A549 (cell line): ENCODE results near the gene CHCHD6. TPM values are rescaled to one million over a fixed set of nuclear protein-coding genes. Genes with fewer than 3 reads are reported as not detected.

Experiments
- ATAC-seq, 2 experiments: fragments of 200-7000 bp in 1 of 2; fragments of >200 bp in 1 of 2; cut with Nextera tagmentation in 1 of 2; cut with Tn5 transposase in 1 of 2; 3 replicates each; pipeline versions ENCODE4 v1.8.0 to v1.9.1; 2018 to 2020; ENCODE audit warnings: mild to moderate bottlenecking in 1 of 2, moderate library complexity in 1 of 2
- CTCF ChIA-PET: fragments of 300-600 bp; sonication (Branson Sonifier 250); formaldehyde crosslinking; extraction: SDS; loops from one replicate; lab custom pipeline; 2021; ENCODE audit warnings: antibody characterized with exemption, inconsistent platforms; lab: Yijun Ruan, JAX
- POLR2A ChIA-PET: fragments of 350-600 bp; formaldehyde crosslinking; extraction: SDS; loops from one replicate; lab custom pipeline; 2021; ENCODE audit warnings: antibody characterized with exemption, inconsistent platforms; lab: Yijun Ruan, JAX
- DNase-seq, 2 experiments: peaks; one replicate each; pipeline versions ENCODE4 v3.0.0 to v3.0.0-alpha.2; 2011 to 2016; ENCODE audit warnings: low read depth in 1 of 2, low spot score in 1 of 2
- FAIRE-seq: peaks from 2 replicates; lab custom pipeline; 2011; peaks lifted over from hg19 to GRCh38; lab: Jason Lieb, UNC
- H3K27ac ChIP-seq, 2 experiments: fragments of >200 bp; sonication (Bioruptor Twin); formaldehyde crosslinking; 3 replicates each; pipeline ENCODE4 v1.5.1; 2016 to 2017
- H3K4me1 ChIP-seq: fragments of >200 bp; sonication (Bioruptor Twin); formaldehyde crosslinking; 3 replicates; pipeline ENCODE4 v1.6.1; 2016
- H3K4me2 ChIP-seq: fragments of >200 bp; sonication (Bioruptor Twin); formaldehyde crosslinking; 3 replicates; pipeline ENCODE4 v1.6.1; 2016
- H3K4me3 ChIP-seq: fragments of >200 bp; sonication (Bioruptor Twin); formaldehyde crosslinking; 3 replicates; pipeline ENCODE4 v1.5.1; 2016
- H3K9me3 ChIP-seq: fragments of >200 bp; sonication (Bioruptor Twin); formaldehyde crosslinking; 3 replicates; pipeline ENCODE4 v1.6.1; 2016
- ATOH8 ChIP-seq: fragments of 250-450 bp; sonication (Bioruptor Pico); IDR thresholded peaks from 2 replicates; pipeline ENCODE4 v1.5.0; 2020; ENCODE audit warnings: low read depth, mild to moderate bottlenecking, moderate library complexity
- BCL3 ChIP-seq: fragments of >200 bp; sonication (Bioruptor Twin); formaldehyde crosslinking; IDR thresholded peaks from 3 replicates; pipeline ENCODE4 v1.6.1; 2016
- BHLHE40 ChIP-seq: IDR thresholded peaks from 2 replicates; pipeline ENCODE4 v1.6.1; 2012; ENCODE audit warnings: low read depth, low read length, inconsistent platforms
- CBX2 ChIP-seq: fragments of 200-600 bp; sonication (generic); IDR thresholded peaks from 2 replicates; pipeline ENCODE4 v1.6.1; 2016; ENCODE audit warnings: low read depth, mild to moderate bottlenecking, borderline replicate concordance
- CEBPB ChIP-seq, 2 experiments: fragments of >200 bp in 1 of 2; sonication (Bioruptor Twin) in 1 of 2; formaldehyde crosslinking in 1 of 2; IDR thresholded peaks; 2 replicates each; pipeline ENCODE4 v1.6.1; 2012 to 2016
- CHD4 ChIP-seq: fragments of 200-600 bp; sonication (generic); IDR thresholded peaks from 2 replicates; pipeline ENCODE4 v1.6.1; 2016; ENCODE audit warnings: antibody characterized with exemption, mild to moderate bottlenecking, borderline replicate concordance
- CTCF ChIP-seq: fragments of >200 bp; sonication (Bioruptor Twin); formaldehyde crosslinking; IDR thresholded peaks from 3 replicates; pipeline ENCODE4 v1.5.1; 2016
- EHMT2 ChIP-seq: fragments of 200-600 bp; sonication (generic); IDR thresholded peaks from 2 replicates; pipeline ENCODE4 v1.6.1; 2016; ENCODE audit warnings: antibody characterized with exemption, low read depth, mild to moderate bottlenecking, moderate library complexity
- ELK1 ChIP-seq: fragments of 150-350 bp; IDR thresholded peaks from 2 replicates; pipeline ENCODE4 v1.6.1; 2014; ENCODE audit warnings: low read depth, mild to moderate bottlenecking, low read length
- EP300 ChIP-seq, 2 experiments: fragments of >200 bp; sonication (Bioruptor Twin); formaldehyde crosslinking; IDR thresholded peaks; 2 replicates in 1 of 2; 3 replicates in 1 of 2; pipeline ENCODE4 v1.6.1; 2016 to 2017
- FOSB ChIP-seq: fragments of 250-450 bp; sonication (Bioruptor Pico); IDR thresholded peaks from 2 replicates; pipeline ENCODE4 v1.5.0; 2020; ENCODE audit warnings: mild to moderate bottlenecking, moderate library complexity
- FOXS1 ChIP-seq: fragments of 250-450 bp; sonication (Bioruptor Pico); IDR thresholded peaks from 2 replicates; pipeline ENCODE4 v1.5.0; 2020; ENCODE audit warnings: mild to moderate bottlenecking, moderate library complexity
- HDAC2 ChIP-seq: fragments of 200-600 bp; sonication (generic); IDR thresholded peaks from 2 replicates; pipeline ENCODE4 v1.6.1; 2016
- HES2 ChIP-seq: fragments of >200 bp; sonication (Bioruptor Twin); formaldehyde crosslinking; IDR thresholded peaks from 2 replicates; pipeline ENCODE4 v1.6.1; 2016
- HMGXB4 ChIP-seq: fragments of 250-450 bp; sonication (Bioruptor Pico); IDR thresholded peaks from 2 replicates; pipeline ENCODE4 v1.5.0; 2021; ENCODE audit warnings: mild to moderate bottlenecking, moderate library complexity, borderline replicate concordance
- HOXB5 ChIP-seq: fragments of 250-450 bp; sonication (Bioruptor Pico); IDR thresholded peaks from 2 replicates; pipeline ENCODE4 v1.5.0; 2020; ENCODE audit warnings: mild to moderate bottlenecking, moderate library complexity
- JUN ChIP-seq, 2 experiments: fragments of >200 bp; sonication (Bioruptor Twin); formaldehyde crosslinking; IDR thresholded peaks; 2 replicates in 1 of 2; 3 replicates in 1 of 2; pipeline ENCODE4 v1.6.1; 2016 to 2017
- JUNB ChIP-seq: fragments of >200 bp; sonication (Bioruptor Twin); formaldehyde crosslinking; IDR thresholded peaks from 2 replicates; pipeline ENCODE4 v1.6.1; 2016
- KDM1A ChIP-seq: fragments of 200-600 bp; sonication (generic); IDR thresholded peaks from 2 replicates; pipeline ENCODE4 v1.6.1; 2016; ENCODE audit warnings: low read depth, mild to moderate bottlenecking
- MAFK ChIP-seq: fragments of 450-650 bp; IDR thresholded peaks from 2 replicates; pipeline ENCODE4 v1.6.1; 2014; ENCODE audit not compliant: partially characterized antibody
- MAZ ChIP-seq: fragments of 150-350 bp; IDR thresholded peaks from 2 replicates; pipeline ENCODE4 v1.6.1; 2014; ENCODE audit warnings: antibody characterized with exemption, low read depth, low read length, borderline replicate concordance
- NFE2L2 ChIP-seq: fragments of 150-350 bp; conservative IDR thresholded peaks from 2 replicates; pipeline ENCODE4 v1.6.1; 2014; ENCODE audit warnings: low read length
- NPAS2 ChIP-seq: fragments of 250-450 bp; sonication (Bioruptor Pico); IDR thresholded peaks from 2 replicates; pipeline ENCODE4 v1.8.0; 2022; ENCODE audit warnings: mild to moderate bottlenecking, moderate library complexity, borderline replicate concordance
- PBX3 ChIP-seq: IDR thresholded peaks from 2 replicates; pipeline ENCODE4 v1.6.1; 2012
- PHF8 ChIP-seq: fragments of 200-600 bp; sonication (generic); IDR thresholded peaks from 2 replicates; pipeline ENCODE4 v1.6.1; 2016; ENCODE audit warnings: low read depth, mild to moderate bottlenecking, antibody characterized with exemption, moderate library complexity, borderline replicate concordance
- POLR2A ChIP-seq: IDR thresholded peaks from 2 replicates; pipeline ENCODE4 v1.6.1; 2012; ENCODE audit warnings: mild to moderate bottlenecking, low read length
- RARB ChIP-seq: fragments of 250-450 bp; sonication (Bioruptor Pico); IDR thresholded peaks from 2 replicates; pipeline ENCODE4 v1.8.0; 2021; ENCODE audit warnings: mild to moderate bottlenecking, moderate library complexity
- RCOR1 ChIP-seq: fragments of 150-350 bp; IDR thresholded peaks from 2 replicates; pipeline ENCODE4 v1.6.1; 2014; ENCODE audit warnings: antibody characterized with exemption, low read length, low read depth
- SMC3 ChIP-seq: fragments of >200 bp; sonication (Bioruptor Twin); formaldehyde crosslinking; IDR thresholded peaks from 3 replicates; pipeline ENCODE4 v1.6.1; 2018; ENCODE audit warnings: inconsistent platforms
- SREBF2 ChIP-seq: fragments of 450-650 bp; IDR thresholded peaks from 2 replicates; pipeline ENCODE4 v1.6.1; 2014; ENCODE audit warnings: mild to moderate bottlenecking, moderate library complexity
- TP53 ChIP-seq: fragments of 250-450 bp; sonication (Bioruptor Pico); IDR thresholded peaks from 2 replicates; pipeline ENCODE4 v1.5.0; 2021; ENCODE audit warnings: mild to moderate bottlenecking, moderate library complexity
- ZFP36 ChIP-seq: fragments of 450-650 bp; IDR thresholded peaks from 2 replicates; pipeline ENCODE4 v1.6.1; 2014; ENCODE audit warnings: borderline replicate concordance; ENCODE audit not compliant: partially characterized antibody
- ZNF302 ChIP-seq: fragments of 250-450 bp; sonication (Bioruptor Pico); IDR thresholded peaks from 2 replicates; pipeline ENCODE4 v1.9.0; 2021; ENCODE audit warnings: inconsistent platforms, mild to moderate bottlenecking, moderate library complexity
- WGBS: methylation state at CpG from one replicate; pipeline ENCODE4 v1.1.6; 2017; ENCODE audit errors: missing lambda C conversion rate; 5-methylcytosine and 5-hydroxymethylcytosine counted together
- polyA plus RNA-seq, 4 experiments: library from polyadenylated mRNA; depleted of rRNA in 3 of 4; stranded (reverse); fragments of >200 nt; fragmentation: RNase III in 1 of 4; extraction: RNeasy Plus Mini Kit Qiagen cat#74134 plus additional on column Dnase treatment in 1 of 4; gene quantifications; 2 replicates in 3 of 4; 3 replicates in 1 of 4; pipeline ENCODE4 v1.2.3, GENCODE V29; 2011 to 2017

Gene CHCHD6
- polyA plus RNA-seq, 2 of the 4 experiments (the other 2 are of a cell fraction), result 15.0 to 18.1 TPM

GRCh38 chr3:126654571-126655383, 49.3 kb upstream of the CHCHD6 start, which contains the start of gene TXNRD3:
TXNRD3 (minus strand) TSS chr3:126655124.
- H3K9me3 ChIP-seq, result no peaks in the 10 kb centered on the region; the same call in 2 of the 3 replicates
- 0 out of 3 replicates have a peak, but pooled peaks cover 5% of the 10 kb centered on the region for H3K4me1 ChIP-seq
- H3K4me3 ChIP-seq, result peak within 1 kb of the TSS; percentile 62
- ChIA-PET POLR2A (no interaction called here), CTCF (interaction anchor here (1.0 to 2.0 kb wide), 4 partner anchors 15 to 894 kb away, joined by 3 to 4 read pairs (median 3); no protein-coding TSS in a partner anchor)
- 0% methylated on average over 5 of the region's 102 CpGs for WGBS
- FAIRE-seq (no peak), DNase-seq (peak; percentile 52 to 76), ATAC-seq (peak; percentile 83 to 98)
- peak within 1 kb of the TSS; percentile 83 to 99 for H3K27ac ChIP-seq
- peak within 1 kb of the TSS; percentile 79 for H3K4me2 ChIP-seq
- TF ChIP-seq BHLHE40, result no peak
- no peak for TF ChIP-seq EP300 (IDR thresholded peaks at IDR 0.05)
- TF ChIP-seq EHMT2, result no peak
- TF ChIP-seq HES2, result no peak
- TF ChIP-seq ZNF302 (CRISPR knock-in tag), result no peak
- TF ChIP-seq CEBPB (IDR thresholded peaks at IDR 0.05), result no peak
- no peak for TF ChIP-seq ATOH8 (CRISPR knock-in tag)
- TF ChIP-seq PHF8, result peak; percentile 86; the same call in 1 of the 2 replicates
- no peak for TF ChIP-seq FOSB (CRISPR knock-in tag)
- no peak for TF ChIP-seq NFE2L2
- TF ChIP-seq PBX3, result no peak
- no peak for TF ChIP-seq HMGXB4
- TF ChIP-seq ZFP36, result no peak
- TF ChIP-seq CTCF, result peak; percentile 24; the same call in 2 of the 3 replicates
- no peak for TF ChIP-seq HOXB5
- TF ChIP-seq HDAC2, result no peak
- TF ChIP-seq CBX2, result no peak
- no peak for TF ChIP-seq NPAS2
- no peak for TF ChIP-seq SMC3
- no peak for TF ChIP-seq FOXS1 (CRISPR knock-in tag)
- TF ChIP-seq POLR2A, result peak; percentile 80
- TF ChIP-seq MAZ, result no peak
- no peak for TF ChIP-seq TP53 (CRISPR knock-in tag)
- TF ChIP-seq MAFK, result no peak
- no peak for TF ChIP-seq KDM1A
- TF ChIP-seq RARB, result no peak
- TF ChIP-seq ELK1, result no peak
- TF ChIP-seq SREBF2, result no peak
- TF ChIP-seq JUN (IDR thresholded peaks at IDR 0.05), result peak in 1 of 2 experiments; percentile 78; a peak in 3 of 5 replicates
- 0 out of 3 replicates have a peak, but pooled peaks have one; percentile 47 for TF ChIP-seq BCL3
- TF ChIP-seq RCOR1, result no peak
- TF ChIP-seq CHD4, result no peak
- TF ChIP-seq JUNB, result no peak
